ENCODE results near the gene P4HA2.
A peak's percentile ranks its signal among the peaks of the same experiment; 100 is the strongest.

P4HA2 gene

DNA sequence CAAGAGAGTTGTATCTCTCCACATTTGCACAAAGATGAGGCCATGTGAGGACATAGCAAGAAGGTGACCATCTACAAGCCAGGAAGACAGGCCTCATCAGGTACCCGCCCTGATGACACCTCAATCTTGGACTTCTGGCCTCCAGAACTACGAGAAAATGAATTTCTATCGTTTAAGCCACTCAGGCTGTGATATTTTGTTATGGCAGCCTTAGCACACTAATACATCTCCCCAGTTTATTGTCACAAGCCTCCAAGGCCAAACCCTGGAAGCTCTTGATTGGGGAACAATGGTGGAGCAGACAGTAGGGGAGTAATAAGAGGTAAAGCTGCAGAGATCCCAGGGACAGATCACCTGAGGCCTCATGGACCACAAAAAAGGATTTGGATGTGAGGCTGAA, 7.7 kb upstream of the P4HA2 start:
- no peak for DNase-seq (ENCODE audit: low read depth)
- H3K4me3 ChIP-seq (ENCODE audit: low read length) = no peak overlapping the region
- TF ChIP-seq, protein P1, sequence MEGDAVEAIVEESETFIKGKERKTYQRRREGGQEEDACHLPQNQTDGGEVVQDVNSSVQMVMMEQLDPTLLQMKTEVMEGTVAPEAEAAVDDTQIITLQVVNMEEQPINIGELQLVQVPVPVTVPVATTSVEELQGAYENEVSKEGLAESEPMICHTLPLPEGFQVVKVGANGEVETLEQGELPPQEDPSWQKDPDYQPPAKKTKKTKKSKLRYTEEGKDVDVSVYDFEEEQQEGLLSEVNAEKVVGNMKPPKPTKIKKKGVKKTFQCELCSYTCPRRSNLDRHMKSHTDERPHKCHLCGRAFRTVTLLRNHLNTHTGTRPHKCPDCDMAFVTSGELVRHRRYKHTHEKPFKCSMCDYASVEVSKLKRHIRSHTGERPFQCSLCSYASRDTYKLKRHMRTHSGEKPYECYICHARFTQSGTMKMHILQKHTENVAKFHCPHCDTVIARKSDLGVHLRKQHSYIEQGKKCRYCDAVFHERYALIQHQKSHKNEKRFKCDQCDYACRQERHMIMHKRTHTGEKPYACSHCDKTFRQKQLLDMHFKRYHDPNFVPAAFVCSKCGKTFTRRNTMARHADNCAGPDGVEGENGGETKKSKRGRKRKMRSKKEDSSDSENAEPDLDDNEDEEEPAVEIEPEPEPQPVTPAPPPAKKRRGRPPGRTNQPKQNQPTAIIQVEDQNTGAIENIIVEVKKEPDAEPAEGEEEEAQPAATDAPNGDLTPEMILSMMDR (IDR thresholded peaks at IDR 0.05; ENCODE audit: insufficient read depth, low read depth, low read length, missing control alignments) = no peak

- TF ChIP-seq, protein P1 (IDR thresholded peaks at IDR 0.05; ENCODE audit: insufficient read depth, low read depth, low read length, missing control alignments) = no peak
- DNase-seq (ENCODE audit: low read depth) = no peak
- H3K4me3 ChIP-seq (ENCODE audit: low read length) = no peak overlapping the region
These were observed 7.0 kb upstream of the P4HA2 start for GRCh38 chr5:132234684-132235062.

GRCh38 chr5:132233811-132234683, 6.4 kb upstream of the P4HA2 start:
- H3K4me3 ChIP-seq (ENCODE audit: low read length) = no peak overlapping the region
- TF ChIP-seq, protein P1 (IDR thresholded peaks at IDR 0.05; ENCODE audit: insufficient read depth, low read depth, low read length, missing control alignments) = no peak
- DNase-seq (ENCODE audit: low read depth) = peak; percentile 36

DNA sequence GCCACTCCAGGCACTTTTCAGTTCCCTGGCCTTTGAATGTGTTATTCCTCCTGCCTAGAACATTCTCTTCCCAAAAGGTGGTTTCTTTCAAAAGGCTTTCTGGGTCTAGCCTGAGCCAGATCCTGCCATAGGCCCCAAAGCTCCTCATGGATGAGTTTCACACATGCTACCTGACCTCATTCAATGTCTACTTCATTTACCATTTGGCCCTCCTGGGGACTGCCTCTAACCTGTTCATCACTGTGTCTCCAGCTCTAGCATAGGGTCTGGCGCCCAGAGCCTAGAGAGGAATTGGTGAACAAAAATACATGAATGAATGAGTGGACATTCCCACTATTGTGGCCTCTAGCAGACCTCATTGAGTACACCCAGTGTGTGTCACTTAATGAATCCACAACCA, 5.4 kb upstream of the P4HA2 start:
- TF ChIP-seq, protein P1 (IDR thresholded peaks at IDR 0.05; ENCODE audit: insufficient read depth, low read depth, low read length, missing control alignments) = no peak
- DNase-seq (ENCODE audit: low read depth) = no peak
- no peak overlapping the region for H3K4me3 ChIP-seq (ENCODE audit: low read length)

GRCh38 chr5:132232465-132232864, 4.8 kb upstream of the P4HA2 start:
- H3K4me3 ChIP-seq (ENCODE audit: low read length) = no peak overlapping the region
- TF ChIP-seq, protein P1 (IDR thresholded peaks at IDR 0.05; ENCODE audit: insufficient read depth, low read depth, low read length, missing control alignments) = no peak
- DNase-seq (ENCODE audit: low read depth) = no peak

GRCh38 chr5:132230871-132231270, 3.2 kb upstream of the P4HA2 start:
- DNase-seq (ENCODE audit: low read depth) = no peak
- TF ChIP-seq, protein P1 (IDR thresholded peaks at IDR 0.05; ENCODE audit: insufficient read depth, low read depth, low read length, missing control alignments) = no peak
- no peak overlapping the region for H3K4me3 ChIP-seq (ENCODE audit: low read length)

DNA sequence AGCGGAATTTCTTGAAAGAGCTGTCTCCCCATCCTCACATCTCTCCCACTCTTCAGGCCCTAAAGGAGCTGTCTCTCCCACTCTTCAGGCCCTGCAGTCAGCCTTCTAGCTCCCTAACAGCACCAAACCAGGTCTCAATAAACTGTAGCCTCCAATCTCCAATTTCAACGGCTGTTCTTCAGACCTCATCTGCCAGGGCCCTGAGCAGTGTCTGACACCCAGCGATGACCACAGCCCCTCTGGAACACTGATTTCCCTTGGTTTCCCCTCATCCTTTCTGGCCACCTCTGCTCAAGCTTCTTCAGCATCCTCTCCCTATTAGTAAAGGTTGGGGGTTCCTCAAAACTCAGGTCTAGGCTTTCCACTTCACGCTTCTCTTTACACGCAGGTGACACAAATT, 1.6 kb upstream of the P4HA2 start:
- H3K4me3 ChIP-seq (ENCODE audit: low read length) = no peak overlapping the region
- no peak for DNase-seq (ENCODE audit: low read depth)
- TF ChIP-seq, protein P1 (IDR thresholded peaks at IDR 0.05; ENCODE audit: insufficient read depth, low read depth, low read length, missing control alignments) = no peak
